Psoas muscle (tissue), 8 donors: Measurements from ENCODE around the gene LACTB. TPM values are rescaled to one million over a fixed set of nuclear protein-coding genes. Genes with fewer than 3 reads are reported as not detected.

Source experiments
- ATAC-seq, 4 donors: fragments of 200-7000 bp; cut with Tn5 transposase; one replicate each; pipeline ENCODE4 v1.9.1; 2020; ENCODE audit warnings: moderate library complexity in 3 of 4, mild to moderate bottlenecking in 2 of 4
- DNase-seq, 2 donors: peaks; one replicate each; pipeline ENCODE4 v3.0.0-alpha.2; 2020
- H3K27ac ChIP-seq: fragments of 200-600 bp; one replicate; pipeline ENCODE4 v1.8.0; 2022
- H3K27me3 ChIP-seq, 3 donors: fragments of 200-600 bp in 1 of 3; one replicate each; pipeline versions ENCODE4 v1.6.1 to v1.8.0; 2013 to 2022; ENCODE audit warnings: low read length in 2 of 3, mild to moderate bottlenecking in 2 of 3, moderate library complexity in 1 of 3; ENCODE audit not compliant: insufficient read depth in 3 of 3
- H3K36me3 ChIP-seq, 2 donors: fragments of 200-600 bp in 1 of 2; one replicate each; pipeline versions ENCODE4 v1.6.1 to v1.8.0; 2013 to 2022; ENCODE audit warnings: low read depth in 1 of 2, mild to moderate bottlenecking in 1 of 2, moderate library complexity in 1 of 2; ENCODE audit not compliant: insufficient read depth in 1 of 2
- H3K4me1 ChIP-seq: fragments of 200-600 bp; one replicate; pipeline ENCODE4 v1.8.0; 2022
- H3K4me3 ChIP-seq: fragments of 200-600 bp; one replicate; pipeline ENCODE4 v1.8.0; 2022; ENCODE audit warnings: mild to moderate bottlenecking
- H3K9me3 ChIP-seq: fragments of 200-600 bp; one replicate; pipeline ENCODE4 v1.8.0; 2022
- WGBS, 3 donors: extraction: QIAGEN DNeasy Blood & Tissue Kit; methylation state at CpG; one replicate each; pipeline versions ENCODE4 v1.1.6 to v1.1.7; 2013; 5-methylcytosine and 5-hydroxymethylcytosine counted together
- intact Hi-C, 2 donors: fragments of 100-400 bp; cut with DNase I; formaldehyde crosslinking; loops; one replicate each; pipeline versions ENCODE4 v1.11.0 to v1.14.2; 2022
- polyA plus RNA-seq, 3 donors: library from polyadenylated mRNA; stranded (reverse); fragments of 200-250 nt; gene quantifications; one replicate each; pipeline ENCODE4 v1.2.3, GENCODE V29; 2013
- total RNA-seq, 4 donors: library from RNA; stranded (reverse); fragmentation: NEBNext Ultra II Directional in 2 of 4; extraction: Animal tissue kit (Norgen Biotek cat#: 25700) in 2 of 4; gene quantifications; one replicate each; pipeline versions ENCODE4 v1.2.1 to v1.2.4, GENCODE V29; 2021 to 2023
- TF ChIP-seq, protein P1 (sequence below): fragments of 200-600 bp; IDR thresholded peaks from one replicate; pipeline ENCODE4 v1.8.0; 2022; ENCODE audit warnings: antibody characterized with exemption
- donor health status: healthy with polysubstance abuse.
- donor health status: DM: no; HTN: no; CAD: no; lungs with moderate emphysema.
- donor health status: Bipolar disorder and iron deficiency.
- donor health status: healthy.
- donor health status: DM: yes; HTN: yes; CAD: no.
- donor health status: DM: no; HTN: no; CAD: no.
- donor health status: DM: no; HTN: no; CAD: no.
- donor health status: DM: yes; HTN: yes; CAD: no.

The LACTB gene
- total and polyA plus RNA-seq, 7 donors: 23.0 to 44.6 (median 29.7) TPM

- WGBS, 3 donors: 95 to 99% (median 98%) methylated on average over 2 of the region's 2 CpGs
- Histone ChIP-seq H3K36me3 (no peaks in the 10 kb centered on the region), H3K27ac (no peak overlapping the region), H3K9me3 (no peaks in the 10 kb centered on the region), H3K4me3 (no peak overlapping the region), H3K4me1 (no peaks in the 10 kb centered on the region), H3K27me3 (no peaks in the 10 kb centered on the region)
- ATAC-seq (no peak), DNase-seq (no peak)
- intact Hi-C loops: no loop called here
- TF ChIP-seq, protein P1, sequence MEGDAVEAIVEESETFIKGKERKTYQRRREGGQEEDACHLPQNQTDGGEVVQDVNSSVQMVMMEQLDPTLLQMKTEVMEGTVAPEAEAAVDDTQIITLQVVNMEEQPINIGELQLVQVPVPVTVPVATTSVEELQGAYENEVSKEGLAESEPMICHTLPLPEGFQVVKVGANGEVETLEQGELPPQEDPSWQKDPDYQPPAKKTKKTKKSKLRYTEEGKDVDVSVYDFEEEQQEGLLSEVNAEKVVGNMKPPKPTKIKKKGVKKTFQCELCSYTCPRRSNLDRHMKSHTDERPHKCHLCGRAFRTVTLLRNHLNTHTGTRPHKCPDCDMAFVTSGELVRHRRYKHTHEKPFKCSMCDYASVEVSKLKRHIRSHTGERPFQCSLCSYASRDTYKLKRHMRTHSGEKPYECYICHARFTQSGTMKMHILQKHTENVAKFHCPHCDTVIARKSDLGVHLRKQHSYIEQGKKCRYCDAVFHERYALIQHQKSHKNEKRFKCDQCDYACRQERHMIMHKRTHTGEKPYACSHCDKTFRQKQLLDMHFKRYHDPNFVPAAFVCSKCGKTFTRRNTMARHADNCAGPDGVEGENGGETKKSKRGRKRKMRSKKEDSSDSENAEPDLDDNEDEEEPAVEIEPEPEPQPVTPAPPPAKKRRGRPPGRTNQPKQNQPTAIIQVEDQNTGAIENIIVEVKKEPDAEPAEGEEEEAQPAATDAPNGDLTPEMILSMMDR: no peak
These were observed 59.1 kb downstream of the LACTB start for GRCh38 chr15:63180746-63181145.

GRCh38 chr15:63181648-63182047 is 60.0 kb downstream of the LACTB start:
- H3K27me3 ChIP-seq: no peaks in the 10 kb centered on the region
- intact Hi-C loops: no loop called here
- H3K27ac ChIP-seq: no peak overlapping the region
- no peaks in the 10 kb centered on the region for H3K4me1 ChIP-seq
- WGBS, 3 donors: 87 to 97% (median 94%) methylated on average over 2 of the region's 2 CpGs
- no peak overlapping the region for H3K4me3 ChIP-seq
- no peak for ATAC-seq
- H3K9me3 ChIP-seq: no peaks in the 10 kb centered on the region
- H3K36me3 ChIP-seq: no peaks in the 10 kb centered on the region
- no peak for DNase-seq
- TF ChIP-seq, protein P1: no peak

- Histone ChIP-seq H3K36me3 (no peaks in the 10 kb centered on the region), H3K9me3 (no peaks in the 10 kb centered on the region), H3K4me1 (peaks cover 6% of the 10 kb centered on the region), H3K4me3 (no peak overlapping the region), H3K27ac (no peak overlapping the region), H3K27me3 (no peaks in the 10 kb centered on the region)
- ATAC-seq (no peak), DNase-seq (no peak)
- 23 to 33% (median 30%) methylated on average over 2 of the region's 2 CpGs for WGBS, 3 donors
- TF ChIP-seq, protein P1: no peak
- intact Hi-C loops: no loop called here
These were observed 63.5 kb downstream of the LACTB start for GRCh38 chr15:63185206-63185605.

- no peak for ATAC-seq
- TF ChIP-seq, protein P1: no peak
These were observed 64.4 kb downstream of the LACTB start for GRCh38 chr15:63186065-63186464.

DNA sequence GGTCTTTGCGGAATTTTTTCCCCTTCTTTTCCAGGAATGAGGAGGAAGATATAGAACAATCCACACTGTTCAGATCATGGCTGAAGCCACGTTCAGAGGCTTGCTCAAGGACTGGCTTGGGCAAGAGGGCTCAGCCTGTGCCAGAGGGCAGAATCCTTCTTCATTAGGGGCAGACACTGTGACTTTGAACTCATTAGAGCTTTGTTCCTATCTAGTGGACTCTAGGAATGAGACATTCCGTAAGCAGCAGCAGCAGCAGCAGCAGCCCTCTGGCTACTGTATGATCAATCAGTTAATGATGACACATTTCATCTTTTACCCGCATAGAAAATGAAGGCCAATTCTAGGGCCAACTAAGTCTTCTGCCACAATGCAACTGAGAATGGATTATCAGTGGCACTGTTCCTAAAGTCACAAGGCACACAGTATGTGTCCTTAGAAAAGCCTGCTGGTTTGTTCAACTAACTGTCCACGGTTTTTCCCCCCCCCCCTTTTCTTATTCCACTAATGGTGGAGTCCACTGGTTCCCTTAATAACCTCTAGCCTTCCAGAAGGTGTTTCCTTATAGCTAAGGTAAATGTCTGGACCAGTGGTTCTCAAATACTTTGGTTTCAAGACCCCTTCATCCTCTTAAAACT is 66.0 kb downstream of the LACTB start:
- H3K36me3 ChIP-seq: no peaks in the 10 kb centered on the region
- ATAC-seq (no peak), DNase-seq (no peak)
- no peaks in the 10 kb centered on the region for H3K9me3 ChIP-seq
- no peak overlapping the region for H3K4me3 ChIP-seq
- no peak overlapping the region for H3K27ac ChIP-seq
- intact Hi-C loops: no loop called here
- TF ChIP-seq, protein P1: no peak
- peaks cover 19% of the 10 kb centered on the region for H3K4me1 ChIP-seq
- WGBS, 3 donors: 87 to 91% (median 88%) methylated on average over 5 of the region's 5 CpGs
- H3K27me3 ChIP-seq: no peaks in the 10 kb centered on the region

More at GRCh38 chr15:63186065-63186464, 64.4 kb downstream of the LACTB start:
- H3K27ac ChIP-seq: no peak overlapping the region
- no peaks in the 10 kb centered on the region for H3K27me3 ChIP-seq
- H3K4me3 ChIP-seq: no peak overlapping the region
- no peak for DNase-seq
- H3K4me1 ChIP-seq: peaks cover 15% of the 10 kb centered on the region
- 41 to 72% (median 61%) methylated on average over 2 of the region's 2 CpGs for WGBS, 3 donors
- H3K36me3 ChIP-seq: no peaks in the 10 kb centered on the region
- intact Hi-C loops: no loop called here
- H3K9me3 ChIP-seq: no peaks in the 10 kb centered on the region
